ENCODE data around the gene FNIP2.
"Not testable (repeated sequence)": the region's sequence is repeated elsewhere in the genome, so short reads cannot be mapped to it uniquely, and the experiment has no call there.

The FNIP2 gene

GRCh38 chr4:158814207-158814606, 45.4 kb downstream of the FNIP2 start:
- no peak for DNase-seq (ENCODE audit: low read depth in 2 of 2)

DNA sequence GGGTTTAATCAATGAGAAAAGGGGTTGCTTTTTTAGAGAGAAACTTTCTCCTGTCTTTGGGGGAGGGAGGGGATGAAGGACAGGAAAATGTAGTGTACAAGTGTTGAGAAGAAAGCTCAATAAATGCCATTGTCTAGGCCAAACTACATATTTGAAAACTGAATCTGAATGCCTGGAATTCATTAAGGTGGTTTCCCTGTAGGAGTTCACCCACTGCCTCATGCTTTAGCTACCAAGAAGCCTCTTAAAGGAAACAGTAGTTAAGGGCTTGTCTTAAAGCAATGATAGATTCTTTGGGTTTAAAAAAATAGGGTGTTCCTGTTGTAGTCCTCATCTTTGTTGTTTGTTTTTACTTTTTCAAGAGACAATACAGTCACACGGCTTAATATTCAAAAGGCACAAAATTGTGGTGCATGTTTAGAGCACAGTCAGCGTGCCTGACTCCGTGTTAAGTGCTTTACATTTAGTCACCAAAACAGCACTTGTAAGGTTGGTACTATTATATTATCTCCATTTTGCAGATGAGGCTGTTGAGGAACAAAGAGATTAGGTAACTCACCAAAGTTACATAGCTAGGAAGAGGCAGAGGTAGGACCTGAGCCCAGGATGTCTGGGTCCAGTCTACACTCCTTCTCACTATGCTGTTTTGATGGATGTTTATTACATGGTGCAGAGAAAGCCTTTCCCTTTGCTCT, 46.0 kb downstream of the FNIP2 start:
- no peak for DNase-seq (ENCODE audit: low read depth in 2 of 2)

GRCh38 chr4:158816955-158817354, 48.1 kb downstream of the FNIP2 start:
- no peak for DNase-seq (ENCODE audit: low read depth in 2 of 2)

DNA sequence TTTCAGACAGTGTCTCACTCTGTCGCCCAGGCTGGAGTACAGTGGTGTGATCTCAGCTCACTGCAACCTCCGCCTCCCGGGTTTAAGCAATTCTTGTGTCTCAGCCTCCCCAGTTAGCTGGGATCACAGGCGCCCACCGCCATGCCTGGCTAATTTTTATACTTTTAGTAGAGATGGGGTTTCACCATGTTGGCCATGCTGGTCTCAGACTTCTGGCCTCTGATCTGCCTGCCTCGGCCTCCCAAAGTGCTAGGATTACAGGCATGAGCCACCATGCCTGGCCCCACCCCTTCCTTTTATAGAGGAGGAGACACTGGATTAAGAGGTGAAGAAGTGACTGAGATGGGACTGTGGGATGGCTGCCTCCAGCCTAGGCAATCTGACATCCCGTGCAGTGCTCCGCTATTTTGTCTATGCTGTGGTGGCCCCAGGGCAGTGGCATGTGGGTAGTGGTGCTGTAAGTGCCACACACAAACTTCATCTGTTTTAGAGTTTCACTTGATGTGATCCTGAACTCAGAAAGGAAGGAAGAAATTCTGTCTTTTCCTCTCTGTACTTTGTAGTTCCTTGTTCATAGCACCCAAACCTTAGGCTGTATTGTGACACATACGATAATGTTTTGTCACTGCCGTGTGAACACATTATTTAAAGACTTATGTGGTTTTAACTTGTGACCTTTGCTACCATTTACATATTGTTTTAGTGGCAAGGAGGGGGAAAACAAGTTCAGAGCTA, 48.9 kb downstream of the FNIP2 start:
- no peak for DNase-seq (ENCODE audit: low read depth in 2 of 2)

DNA sequence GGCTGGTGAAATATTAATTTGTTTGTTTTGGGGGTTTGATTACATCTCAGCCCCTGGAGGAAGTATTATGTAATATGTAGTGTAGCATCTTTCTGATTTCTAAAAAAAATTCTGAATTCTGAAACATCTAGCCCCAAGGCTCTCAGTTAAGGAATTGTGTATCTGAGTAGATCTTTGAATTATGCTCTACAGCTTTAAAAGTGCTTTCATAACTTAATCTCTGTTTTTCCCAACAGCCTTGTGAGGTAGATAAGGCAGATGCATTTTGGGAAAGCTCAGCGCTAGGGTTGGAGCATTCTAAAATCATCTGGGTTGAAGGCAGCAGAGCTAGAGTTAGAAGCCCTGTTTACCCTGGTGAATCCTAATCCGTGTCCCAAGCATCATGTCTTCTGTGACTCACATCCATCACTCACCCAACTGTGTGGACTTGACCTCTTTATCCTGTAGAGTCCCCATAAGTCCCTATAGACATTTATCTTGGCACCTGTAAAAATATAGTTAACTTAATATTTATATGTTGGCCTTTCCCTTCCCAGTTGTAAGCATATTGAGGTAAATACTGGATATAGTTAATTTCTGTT, 49.8 kb downstream of the FNIP2 start:
- no peak for DNase-seq (ENCODE audit: low read depth in 2 of 2)

GRCh38 chr4:158819942-158820786, 51.3 kb downstream of the FNIP2 start:
- DNase-seq (ENCODE audit: low read depth in 2 of 2) = no peak

DNA sequence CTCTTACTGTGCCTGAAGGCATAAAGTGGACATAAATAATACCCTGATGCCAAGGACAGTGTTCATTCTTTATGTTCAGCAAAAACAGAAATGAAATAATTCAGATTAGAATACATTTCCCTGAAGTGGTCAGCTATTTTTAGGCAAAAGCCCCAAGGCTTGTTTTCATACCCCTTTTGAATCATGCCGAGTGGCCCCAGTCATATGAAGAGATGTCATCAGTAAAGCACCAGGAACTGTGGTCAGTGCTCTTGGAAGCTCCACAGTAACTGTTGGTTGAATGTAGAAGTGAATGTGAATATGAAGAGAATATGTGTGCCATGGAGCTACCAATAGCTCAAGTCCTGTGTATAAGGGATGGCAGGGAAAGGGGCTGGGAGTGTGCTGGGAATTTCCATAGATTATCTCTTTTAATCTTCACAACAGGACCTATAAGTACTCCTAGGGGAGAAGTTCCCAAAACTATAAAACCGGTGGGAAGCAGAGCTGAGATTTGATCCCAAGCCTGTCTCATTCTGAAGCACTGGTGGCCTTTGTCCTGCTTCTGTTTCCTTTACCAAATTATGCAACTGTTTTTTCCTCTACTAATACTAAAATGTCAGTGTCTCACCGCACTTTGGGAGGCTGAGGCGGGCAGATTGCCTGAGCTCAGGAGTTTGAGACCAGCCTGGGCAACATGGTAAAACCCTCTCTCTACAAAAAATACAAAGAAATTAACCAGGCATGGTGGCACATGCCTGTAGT, 52.6 kb downstream of the FNIP2 start:
- peak in 1 of 2 donors; percentile 11 for DNase-seq (ENCODE audit: low read depth in 2 of 2)

GRCh38 chr4:158822348-158822747, 53.5 kb downstream of the FNIP2 start:
- no peak for DNase-seq (ENCODE audit: low read depth in 2 of 2)

DNA sequence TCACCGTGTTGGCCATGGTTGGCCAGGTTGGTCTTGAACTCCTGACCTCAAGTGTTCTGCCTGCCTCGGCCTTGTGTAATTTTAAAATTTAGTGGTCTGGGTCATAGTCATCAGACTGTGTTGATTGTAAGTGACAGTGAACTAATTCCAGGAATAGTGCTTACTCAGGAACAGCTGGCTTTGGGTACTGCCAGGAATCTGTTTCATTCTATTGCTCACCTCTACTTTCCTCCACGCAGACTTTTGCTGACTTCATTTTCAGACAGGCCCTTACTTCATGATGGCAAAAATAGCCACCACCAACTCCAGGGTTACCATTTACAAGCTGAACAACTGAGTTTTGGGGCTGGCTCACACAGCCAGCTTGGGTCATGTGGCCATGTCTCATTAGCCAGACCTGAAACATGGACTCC, 54.6 kb downstream of the FNIP2 start:
- DNase-seq (ENCODE audit: low read depth in 2 of 2) = no peak

GRCh38 chr4:158824425-158825274, 55.8 kb downstream of the FNIP2 start:
- DNase-seq (ENCODE audit: low read depth in 2 of 2) = no peak

GRCh38 chr4:158825433-158826036, 56.7 kb downstream of the FNIP2 start:
- DNase-seq (ENCODE audit: low read depth in 2 of 2) = no peak

DNA sequence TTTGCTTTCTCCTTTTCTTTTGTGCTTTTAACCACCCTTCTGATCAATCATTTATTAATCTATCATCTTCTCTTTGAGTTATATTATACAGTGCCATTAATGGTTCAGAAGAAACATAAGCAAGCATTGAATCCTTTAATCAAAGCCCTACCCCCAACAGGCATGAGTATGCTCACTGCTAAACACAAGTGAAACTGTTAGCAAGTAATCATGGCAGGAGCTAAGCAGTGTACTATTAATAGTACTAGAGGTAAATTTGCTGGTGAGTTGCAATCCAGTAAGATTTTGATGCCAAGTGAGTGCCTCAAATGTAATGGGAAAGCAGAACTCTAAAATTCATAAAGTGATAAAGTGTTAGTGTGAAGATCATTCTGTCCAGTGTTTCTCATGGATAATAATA, 57.2 kb downstream of the FNIP2 start:
- no peak for DNase-seq (ENCODE audit: low read depth in 2 of 2)

DNA sequence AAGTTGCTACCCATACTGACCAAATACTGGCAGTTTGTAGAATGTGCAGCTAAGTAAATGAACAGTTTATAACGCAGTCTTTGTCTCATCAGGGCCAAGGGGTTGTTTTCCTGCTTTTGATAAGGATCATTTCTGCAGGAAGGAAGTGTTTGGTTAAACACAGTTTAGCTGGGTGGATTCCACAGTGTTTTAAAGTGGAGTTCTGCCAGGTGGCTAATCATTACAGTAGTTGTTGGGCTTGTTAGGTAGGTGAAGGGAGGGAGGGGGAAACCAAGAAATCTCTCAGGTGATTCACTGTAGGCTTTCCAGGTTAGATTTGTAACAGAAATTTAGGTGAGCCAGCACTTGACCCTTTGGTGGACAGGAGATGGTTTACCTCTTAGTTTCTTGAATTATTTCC, 58.1 kb downstream of the FNIP2 start:
- no peak for DNase-seq (ENCODE audit: low read depth in 2 of 2)

DNA sequence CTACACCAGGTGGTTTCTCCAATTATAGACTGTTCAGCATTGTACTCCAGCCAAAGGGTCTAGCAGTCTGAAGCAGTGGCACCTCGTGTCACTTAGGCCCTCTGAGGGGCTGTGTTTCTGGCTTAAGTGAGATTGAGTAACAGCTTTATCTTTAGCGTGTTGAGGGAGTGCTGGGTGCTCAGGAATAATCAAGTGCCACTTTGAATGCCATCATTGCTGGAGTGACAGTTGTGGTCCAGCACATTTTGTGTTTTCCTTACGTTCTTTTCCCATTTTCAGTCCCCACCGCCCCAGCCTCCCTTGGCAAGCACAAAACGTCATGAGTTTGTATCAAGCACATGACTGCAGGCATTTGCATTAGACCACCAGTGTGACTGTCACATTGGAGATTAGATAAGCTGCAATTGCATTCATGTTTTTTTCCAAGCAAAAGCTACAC, 58.7 kb downstream of the FNIP2 start:
- DNase-seq (ENCODE audit: low read depth in 2 of 2) = no peak

GRCh38 chr4:158828151-158828550, 59.3 kb downstream of the FNIP2 start:
- DNase-seq (ENCODE audit: low read depth in 2 of 2) = not testable (repeated sequence)

DNA sequence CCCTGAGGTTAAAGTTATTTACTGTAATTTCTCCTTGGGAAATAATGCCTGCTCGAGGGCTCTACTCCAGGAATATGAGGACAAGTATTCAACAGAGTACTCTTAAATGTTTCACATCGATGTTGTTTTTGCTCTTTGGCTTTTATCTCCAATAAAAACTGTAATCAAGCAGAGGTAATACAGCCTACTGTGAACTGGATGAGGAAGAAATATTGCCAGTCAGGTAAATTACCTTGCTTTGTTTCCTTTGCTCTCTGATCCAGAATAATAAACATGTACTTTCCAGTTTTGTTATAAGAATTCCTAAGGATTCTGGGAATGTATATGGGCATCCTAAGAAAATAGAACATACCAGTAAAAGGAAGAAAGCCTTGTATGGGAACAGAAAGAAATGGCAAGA, 60.4 kb downstream of the FNIP2 start:
- DNase-seq (ENCODE audit: low read depth in 2 of 2) = no peak

DNA sequence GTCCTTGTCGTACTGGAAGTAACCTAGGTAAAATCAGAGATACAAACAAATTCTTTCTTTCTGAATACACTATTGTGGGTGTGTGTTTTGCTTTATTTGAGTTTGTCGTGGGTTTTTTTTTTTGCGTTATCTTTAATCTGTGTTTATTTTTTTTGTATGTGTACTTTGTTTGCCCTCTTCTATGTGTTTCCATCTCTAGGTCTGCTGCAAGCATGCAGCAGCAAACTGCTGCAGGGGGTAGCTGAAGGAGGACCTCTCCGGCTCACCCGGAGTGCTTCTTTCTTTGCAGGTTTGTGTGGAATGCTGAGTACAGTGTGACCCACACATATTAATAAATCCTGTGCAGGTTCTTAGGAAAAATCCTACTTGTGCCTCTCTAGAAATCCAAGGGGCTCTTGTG, 64.8 kb downstream of the FNIP2 start:
- no peak for DNase-seq (ENCODE audit: low read depth in 2 of 2)

DNA sequence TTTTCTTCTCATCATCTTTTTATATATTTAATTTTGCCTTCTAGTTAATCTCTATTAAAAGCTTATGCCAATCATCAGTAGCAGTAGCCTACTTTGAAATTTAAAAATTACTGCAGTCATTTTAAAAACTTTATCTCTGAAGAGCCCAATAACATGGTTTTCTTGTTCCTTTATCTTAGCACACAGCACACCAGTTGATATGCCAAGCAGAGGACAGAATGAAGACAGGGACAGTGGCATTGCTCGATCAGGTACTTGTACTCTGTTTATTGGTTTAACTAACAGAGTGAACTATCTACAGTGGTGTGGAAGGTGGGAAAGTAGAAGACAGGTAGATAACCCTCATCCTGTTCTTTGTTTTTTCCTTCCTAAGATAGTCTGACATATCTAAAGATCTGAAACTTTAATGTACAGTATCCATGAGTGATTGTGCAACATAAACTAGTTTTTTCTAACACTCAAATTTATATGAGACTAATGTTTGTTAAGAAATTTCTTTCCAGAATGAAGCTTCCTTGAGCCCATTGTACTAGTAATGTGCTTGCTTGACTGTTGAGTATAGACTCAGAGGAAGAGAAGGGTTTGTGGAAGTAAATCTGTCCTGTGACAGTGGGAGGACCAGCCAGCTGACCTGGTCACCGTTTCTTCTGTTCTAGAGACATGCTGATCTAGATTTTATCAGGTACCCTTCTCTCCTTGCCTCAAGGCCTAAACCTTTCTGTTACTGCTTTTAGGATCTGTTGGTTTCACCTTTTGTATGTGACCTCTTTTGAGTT, 66.6 kb downstream of the FNIP2 start:
- no peak for DNase-seq (ENCODE audit: low read depth in 2 of 2)

DNA sequence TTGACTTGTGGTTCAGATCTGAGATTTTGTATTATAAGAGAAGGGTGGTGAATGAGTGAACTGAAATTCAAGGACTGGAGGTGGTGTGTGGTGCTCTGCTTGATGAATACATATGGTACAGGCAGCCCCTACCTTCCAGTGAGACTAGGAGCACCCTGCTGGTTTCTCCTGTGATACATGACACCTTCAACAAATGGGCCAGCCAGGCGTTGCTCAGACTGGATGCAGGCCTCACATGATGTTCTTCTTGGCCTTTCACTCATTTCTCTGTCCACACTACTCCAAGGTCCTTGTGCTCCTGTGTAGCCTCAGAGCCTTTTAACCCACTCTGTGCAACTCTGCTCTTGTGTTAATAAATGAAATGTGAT, 67.2 kb downstream of the FNIP2 start:
- no peak for DNase-seq (ENCODE audit: low read depth in 2 of 2)

Data from stimulated activated CD4-positive, alpha-beta T cell treated with anti-CD3 and anti-CD28 coated beads, Interleukin-4, amount 100 ng/mL, for 48 hours (primary cell).